Lower leg skin (tissue), 4 donors: Measurements from ENCODE around the gene ZSWIM9. TPM values are rescaled to one million over a fixed set of nuclear protein-coding genes. Genes with fewer than 3 reads are reported as not detected.

Experiments
- DNase-seq, 2 donors: peaks; one replicate each; pipeline ENCODE4 v3.0.0-alpha.2; 2019; ENCODE audit warnings: low spot score in 2 of 2
- H3K4me3 ChIP-seq: fragments of 200-600 bp; sonication (generic); 2 replicates; pipeline ENCODE4 v1.5.1; 2017; ENCODE audit warnings: mild to moderate bottlenecking, low read depth; ENCODE audit not compliant: poor library complexity, severe bottlenecking
- CTCF ChIP-seq, 3 donors: fragments of 450-650 bp; IDR thresholded peaks; one replicate each; pipeline ENCODE4 v1.5.1; 2016; ENCODE audit warnings: antibody characterized with exemption in 3 of 3, mild to moderate bottlenecking in 3 of 3, moderate library complexity in 2 of 3
- POLR2A ChIP-seq, 2 donors: fragments of 450-650 bp; IDR thresholded peaks; one replicate each; pipeline ENCODE4 v1.6.1; 2016 to 2017; ENCODE audit warnings: antibody characterized with exemption in 2 of 2, mild to moderate bottlenecking in 1 of 2, moderate library complexity in 1 of 2
- WGBS, 2 donors: methylation state at CpG; one replicate each; pipeline ENCODE4 v1.1.5; 2018; 5-methylcytosine and 5-hydroxymethylcytosine counted together
- intact Hi-C: fragments of 100-400 bp; cut with DNase I; formaldehyde crosslinking; loops from one replicate; pipeline ENCODE4 v1.15.0; 2023; ENCODE audit warnings: low total_unique reads
- total RNA-seq, 4 donors: library from RNA; depleted of rRNA; stranded (reverse); fragments of >200 nt; gene quantifications; one replicate each; pipeline ENCODE4 v1.1.0, GENCODE V29; 2016

ZSWIM9 gene
- total RNA-seq, 4 donors from 2014 or later = 5.5 to 9.9 (median 6.9) TPM

GRCh38 chr19:48127561-48127960, 42.9 kb upstream of the ZSWIM9 start:
- no peak overlapping the region for H3K4me3 ChIP-seq
- intact Hi-C loops = no loop called here
- WGBS, 2 donors = 93 to 99% methylated on average over 6 of the region's 6 CpGs
- TF ChIP-seq POLR2A (IDR thresholded peaks at IDR 0.05) = no peak
- TF ChIP-seq CTCF (IDR thresholded peaks at IDR 0.05) = no peak
- DNase-seq = no peak

GRCh38 chr19:48133094-48133493, 37.4 kb upstream of the ZSWIM9 start:
- no peak for TF ChIP-seq POLR2A (IDR thresholded peaks at IDR 0.05)
- TF ChIP-seq CTCF (IDR thresholded peaks at IDR 0.05) = no peak
- no peak overlapping the region for H3K4me3 ChIP-seq
- intact Hi-C loops = no loop called here
- 80 to 90% methylated on average over 6 of the region's 6 CpGs for WGBS, 2 donors
- no peak for DNase-seq

GRCh38 chr19:48135411-48135810, 35.1 kb upstream of the ZSWIM9 start:
- TF ChIP-seq POLR2A (IDR thresholded peaks at IDR 0.05) (no peak), CTCF (IDR thresholded peaks at IDR 0.05) (no peak)
- intact Hi-C loops = no loop called here
- no peak overlapping the region for H3K4me3 ChIP-seq
- DNase-seq = no peak
- 62 to 67% methylated on average over 8 of the region's 8 CpGs for WGBS, 2 donors

- no peak overlapping the region for H3K4me3 ChIP-seq
- TF ChIP-seq CTCF (IDR thresholded peaks at IDR 0.05) (no peak), POLR2A (IDR thresholded peaks at IDR 0.05) (no peak)
- 78 to 86% methylated on average over 1 of the region's 4 CpGs for WGBS, 2 donors
- no peak for DNase-seq
- intact Hi-C loops = no loop called here
These were observed 33.9 kb upstream of the ZSWIM9 start for GRCh38 chr19:48136547-48136946.

- 97 to 98% methylated on average over 7 to 26 of the region's 26 CpGs for WGBS, 2 donors
- intact Hi-C loops = no loop called here
- DNase-seq = no peak
- TF ChIP-seq POLR2A (IDR thresholded peaks at IDR 0.05) (no peak), CTCF (IDR thresholded peaks at IDR 0.05) (no peak)
- no peak overlapping the region for H3K4me3 ChIP-seq
These were observed 33.1 kb upstream of the ZSWIM9 start for GRCh38 chr19:48137411-48137810.

GRCh38 chr19:48139053-48139452, 31.4 kb upstream of the ZSWIM9 start:
- no peak for DNase-seq
- no peak for TF ChIP-seq CTCF (IDR thresholded peaks at IDR 0.05)
- no peak for TF ChIP-seq POLR2A (IDR thresholded peaks at IDR 0.05)
- 78 to 93% methylated on average over 6 of the region's 6 CpGs for WGBS, 2 donors
- intact Hi-C loops = no loop called here
- no peak overlapping the region for H3K4me3 ChIP-seq
